OCI-LY7 (cell line): Measurements from ENCODE around the gene POU2F3. TPM values are rescaled to one million over a fixed set of nuclear protein-coding genes. Genes with fewer than 3 reads are reported as not detected.

Experiments
- BruUV-seq: library from RNA; stranded (reverse); fragments of 400-500 nt; replicated peaks from 2 replicates; lab custom pipeline; 2021; lab: Mats Ljungman, UMichigan
- CTCF ChIA-PET: fragments of 300-600 bp; sonication (Branson Sonifier 250); formaldehyde crosslinking; loops from one replicate; lab custom pipeline; 2022; ENCODE audit warnings: antibody characterized with exemption; ENCODE audit not compliant: unreplicated experiment; lab: Charles Lee
- POLR2A ChIA-PET: fragments of 300-600 bp; sonication (Branson Sonifier 250); formaldehyde crosslinking; loops from one replicate; lab custom pipeline; 2022; ENCODE audit warnings: antibody characterized with exemption; lab: Charles Lee
- DNase-seq: peaks from one replicate; pipeline ENCODE4 v3.0.0-alpha.2; 2015; ENCODE audit warnings: low spot score
- H2AFZ ChIP-seq: fragments of 200-600 bp; sonication (generic), shearing (Covaris generic); 2 replicates; pipeline ENCODE4 v1.6.1; 2014; ENCODE audit warnings: mild to moderate bottlenecking, antibody characterized with exemption, low read length, moderate library complexity
- H3K27ac ChIP-seq: fragments of 200-600 bp; sonication (generic); 2 replicates; pipeline ENCODE4 v1.5.1; 2014; ENCODE audit warnings: mixed run types, low read depth, mild to moderate bottlenecking, moderate library complexity, low read length, inconsistent platforms; ENCODE audit not compliant: poor library complexity, severe bottlenecking
- H3K36me3 ChIP-seq: fragments of 200-600 bp; sonication (generic); 2 replicates; pipeline ENCODE4 v1.6.1; 2014; ENCODE audit warnings: mild to moderate bottlenecking, antibody characterized with exemption, low read length, moderate library complexity, mixed read lengths; ENCODE audit not compliant: insufficient read depth
- H3K4me1 ChIP-seq: fragments of 200-600 bp; sonication (generic); 2 replicates; pipeline ENCODE4 v1.5.1; 2014; ENCODE audit warnings: mild to moderate bottlenecking, low read length; ENCODE audit not compliant: insufficient read depth, poor library complexity, severe bottlenecking
- H3K4me2 ChIP-seq: fragments of 200-600 bp; sonication (generic); 2 replicates; pipeline ENCODE4 v1.6.1; 2014; ENCODE audit warnings: mild to moderate bottlenecking, low read length
- H3K4me3 ChIP-seq: fragments of 200-600 bp; sonication (generic); 2 replicates; pipeline ENCODE4 v1.5.1; 2014; ENCODE audit warnings: mild to moderate bottlenecking, low read depth, low read length; ENCODE audit not compliant: poor library complexity, severe bottlenecking
- H3K79me2 ChIP-seq: fragments of 200-600 bp; sonication (generic); 2 replicates; pipeline ENCODE4 v1.6.1; 2016; ENCODE audit warnings: low read depth, mild to moderate bottlenecking, low read length, moderate library complexity, mixed read lengths; ENCODE audit not compliant: insufficient read depth
- H3K9me2 ChIP-seq: fragments of 200-600 bp; sonication (generic); 2 replicates; pipeline ENCODE4 v1.6.1; 2016; ENCODE audit warnings: mild to moderate bottlenecking, low read length, mixed read lengths; ENCODE audit not compliant: insufficient read depth
- H3K9me3 ChIP-seq: fragments of 200-600 bp; sonication (generic); 2 replicates; pipeline ENCODE4 v1.6.1; 2014; ENCODE audit warnings: mild to moderate bottlenecking, mixed run types, low read length, mixed read lengths
- H4K20me1 ChIP-seq: fragments of 200-600 bp; sonication (generic); 2 replicates; pipeline ENCODE4 v1.6.1; 2014; ENCODE audit warnings: mild to moderate bottlenecking, antibody characterized with exemption, low read length, moderate library complexity, mixed read lengths; ENCODE audit not compliant: insufficient read depth
- EZH2phosphoT487 ChIP-seq: fragments of 200-600 bp; sonication (generic); IDR thresholded peaks from 2 replicates; pipeline ENCODE4 v1.6.1; 2018; ENCODE audit warnings: low read depth, borderline replicate concordance, mild to moderate bottlenecking, mixed run types, antibody characterized with exemption, low read length, moderate library complexity, mixed read lengths
- intact Hi-C: fragments of 100-400 bp; cut with micrococcal nuclease; formaldehyde crosslinking; loops from one replicate; pipeline ENCODE4 v1.10.0; 2022; ENCODE audit not compliant: unreplicated experiment
- total RNA-seq, 2 experiments: library from RNA; depleted of rRNA in 1 of 2; stranded (reverse); fragments of >200 nt in 1 of 2; shearing (Covaris generic) in 1 of 2; gene quantifications; 2 replicates each; pipeline ENCODE4 v1.2.3, GENCODE V29; 2014 to 2022
- TF ChIP-seq, protein P1 (sequence below): fragments of 200-600 bp; sonication (generic); conservative IDR thresholded peaks from 2 replicates; pipeline ENCODE4 v1.5.1; 2014; ENCODE audit warnings: mild to moderate bottlenecking, antibody characterized with exemption, low read length, moderate library complexity, mixed read lengths

Gene POU2F3
- total RNA-seq, 2 experiments from 2014 or later = 0.16 TPM; not detected in 1

DNA sequence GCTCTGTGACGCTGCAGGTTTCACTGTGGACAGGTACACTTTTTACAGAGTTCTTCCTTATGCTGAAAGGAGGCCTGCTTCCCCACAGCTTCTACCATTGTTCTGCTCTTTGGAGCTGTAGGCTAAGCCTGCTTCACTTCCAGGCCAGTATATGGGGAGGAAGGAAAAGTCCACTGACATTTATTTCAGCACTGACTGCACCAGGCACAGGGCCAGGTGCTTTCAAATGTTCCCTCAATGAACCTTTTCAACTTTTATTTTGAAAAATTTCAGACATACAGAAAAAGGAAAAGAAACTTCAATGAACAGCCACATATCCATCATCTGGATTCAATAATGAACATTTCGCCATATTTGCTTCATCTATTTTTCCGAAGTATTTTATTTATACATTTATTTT, 22.0 kb downstream of the POU2F3 start:
- H3K36me3 ChIP-seq = no peaks in the 10 kb centered on the region
- POLR2A ChIA-PET = no interaction called here
- intact Hi-C loops = no loop called here
- H3K4me1 ChIP-seq = no peaks in the 10 kb centered on the region
- CTCF ChIA-PET = no interaction called here
- H3K4me2 ChIP-seq = no peak overlapping the region
- TF ChIP-seq, protein P1, sequence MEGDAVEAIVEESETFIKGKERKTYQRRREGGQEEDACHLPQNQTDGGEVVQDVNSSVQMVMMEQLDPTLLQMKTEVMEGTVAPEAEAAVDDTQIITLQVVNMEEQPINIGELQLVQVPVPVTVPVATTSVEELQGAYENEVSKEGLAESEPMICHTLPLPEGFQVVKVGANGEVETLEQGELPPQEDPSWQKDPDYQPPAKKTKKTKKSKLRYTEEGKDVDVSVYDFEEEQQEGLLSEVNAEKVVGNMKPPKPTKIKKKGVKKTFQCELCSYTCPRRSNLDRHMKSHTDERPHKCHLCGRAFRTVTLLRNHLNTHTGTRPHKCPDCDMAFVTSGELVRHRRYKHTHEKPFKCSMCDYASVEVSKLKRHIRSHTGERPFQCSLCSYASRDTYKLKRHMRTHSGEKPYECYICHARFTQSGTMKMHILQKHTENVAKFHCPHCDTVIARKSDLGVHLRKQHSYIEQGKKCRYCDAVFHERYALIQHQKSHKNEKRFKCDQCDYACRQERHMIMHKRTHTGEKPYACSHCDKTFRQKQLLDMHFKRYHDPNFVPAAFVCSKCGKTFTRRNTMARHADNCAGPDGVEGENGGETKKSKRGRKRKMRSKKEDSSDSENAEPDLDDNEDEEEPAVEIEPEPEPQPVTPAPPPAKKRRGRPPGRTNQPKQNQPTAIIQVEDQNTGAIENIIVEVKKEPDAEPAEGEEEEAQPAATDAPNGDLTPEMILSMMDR = no peak
- no peak for TF ChIP-seq EZH2phosphoT487
- no peak overlapping the region for H3K27ac ChIP-seq
- H4K20me1 ChIP-seq = no peaks in the 10 kb centered on the region
- DNase-seq = no peak
- no peaks in the 10 kb centered on the region for H3K9me2 ChIP-seq
- BruUV-seq = no TSS peak
- no peak overlapping the region for H3K4me3 ChIP-seq
- no peaks in the 10 kb centered on the region for H3K9me3 ChIP-seq
- H3K79me2 ChIP-seq = no peaks in the 10 kb centered on the region
- H2AFZ ChIP-seq = no peak overlapping the region

DNA sequence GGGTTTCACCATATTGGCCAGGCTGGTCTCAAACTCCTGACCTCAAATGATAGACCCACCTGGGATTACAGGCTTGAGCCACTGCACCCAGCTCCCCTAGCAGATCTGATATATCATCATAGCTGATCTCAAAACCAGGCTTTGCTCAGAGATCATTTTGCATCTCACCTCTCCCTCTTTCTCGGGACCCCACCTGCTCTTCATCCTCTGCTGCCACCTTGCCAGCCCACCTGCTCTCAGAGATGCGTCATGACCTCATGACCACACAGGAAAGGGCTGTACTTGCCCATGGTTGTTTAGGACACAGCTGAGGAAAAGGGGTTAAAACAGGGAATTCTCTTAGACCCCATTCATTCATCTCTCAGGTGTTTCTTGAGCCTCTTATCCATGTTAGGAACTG, 27.4 kb downstream of the POU2F3 start:
- H3K9me2 ChIP-seq = no peaks in the 10 kb centered on the region
- H3K36me3 ChIP-seq = no peaks in the 10 kb centered on the region
- no peaks in the 10 kb centered on the region for H3K4me1 ChIP-seq
- H3K9me3 ChIP-seq = no peaks in the 10 kb centered on the region
- H2AFZ ChIP-seq = no peak overlapping the region
- no peaks in the 10 kb centered on the region for H3K79me2 ChIP-seq
- peak; percentile 3 for DNase-seq
- TF ChIP-seq, protein P1 = no peak
- TF ChIP-seq EZH2phosphoT487 = no peak
- H3K4me3 ChIP-seq = no peak overlapping the region
- no peaks in the 10 kb centered on the region for H4K20me1 ChIP-seq
- H3K27ac ChIP-seq = no peak overlapping the region
- CTCF ChIA-PET = no interaction called here
- intact Hi-C loops = no loop called here
- H3K4me2 ChIP-seq = no peak overlapping the region
- POLR2A ChIA-PET = no interaction called here
- BruUV-seq = no TSS peak

DNA sequence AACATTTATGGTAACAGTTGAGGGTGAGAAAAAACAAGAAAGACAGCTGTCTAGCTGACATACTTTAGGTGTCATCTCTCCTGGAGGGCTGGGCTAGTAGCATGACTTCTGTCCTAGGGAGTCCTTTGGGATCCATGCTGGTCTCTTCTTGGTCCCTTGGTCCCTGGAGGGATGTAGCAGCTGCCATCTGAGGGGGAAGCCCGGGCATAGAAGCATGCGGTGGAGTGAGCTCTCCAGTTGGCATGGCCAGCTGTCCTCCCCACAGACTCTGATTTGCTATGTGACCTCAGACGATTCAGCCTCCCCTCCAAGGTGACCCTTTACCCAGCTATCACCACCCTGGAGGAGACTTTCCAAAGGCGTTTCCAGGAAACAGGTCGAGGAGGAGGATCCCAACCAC, 28.7 kb downstream of the POU2F3 start:
- Histone ChIP-seq H3K79me2 (no peaks in the 10 kb centered on the region), H3K4me3 (no peak overlapping the region), H3K36me3 (no peaks in the 10 kb centered on the region), H3K9me2 (no peaks in the 10 kb centered on the region), H2AFZ (no peak overlapping the region), H3K9me3 (no peaks in the 10 kb centered on the region), H3K4me2 (no peak overlapping the region), H3K27ac (no peak overlapping the region), H3K4me1 (no peaks in the 10 kb centered on the region), H4K20me1 (no peaks in the 10 kb centered on the region)
- TF ChIP-seq, protein P1 = no peak
- no peak for TF ChIP-seq EZH2phosphoT487
- ChIA-PET POLR2A (interaction anchor here (0.6 kb wide), 1 partner anchor 64 kb away, joined by 3 read pairs; no protein-coding TSS in a partner anchor), CTCF (no interaction called here)
- BruUV-seq = no TSS peak
- DNase-seq = no peak
- intact Hi-C loops = no loop called here
